Sigmoid colon (tissue), 7 donors: ENCODE data around the gene TRMT61A. TPM values are rescaled to one million over a fixed set of nuclear protein-coding genes. Genes with fewer than 3 reads are reported as not detected.
A peak's percentile ranks its signal among the peaks of the same experiment; 100 is the strongest.

Source experiments
- DNase-seq: peaks from one replicate; pipeline ENCODE4 v3.0.0-alpha.2; 2019
- H3K27ac ChIP-seq, 4 donors: fragments of 200-600 bp; sonication (generic); one replicate each; pipeline ENCODE4 v1.5.1; 2016 to 2019; ENCODE audit warnings: mild to moderate bottlenecking in 1 of 4
- H3K27me3 ChIP-seq, 3 donors: fragments of 200-600 bp; sonication (generic); one replicate each; pipeline ENCODE4 v1.5.1; 2019; ENCODE audit warnings: mild to moderate bottlenecking in 1 of 3
- H3K36me3 ChIP-seq, 4 donors: fragments of 200-600 bp; sonication (generic); one replicate each; pipeline ENCODE4 v1.5.1; 2016 to 2019
- H3K4me1 ChIP-seq, 4 donors: fragments of 200-600 bp; sonication (generic); one replicate each; pipeline ENCODE4 v1.5.1; 2017 to 2019
- H3K4me3 ChIP-seq, 4 donors: fragments of 200-600 bp; sonication (generic); one replicate each; pipeline ENCODE4 v1.5.1; 2017 to 2019; ENCODE audit warnings: mild to moderate bottlenecking in 2 of 4, moderate library complexity in 1 of 4
- H3K9me3 ChIP-seq, 4 donors: fragments of 200-600 bp in 3 of 4; sonication (generic) in 3 of 4; one replicate each; pipeline versions ENCODE4 v1.5.1 to v1.6.1; 2013 to 2019
- CTCF ChIP-seq, 4 experiments: fragments of 450-650 bp in 3 of 4; fragments of 200-600 bp in 1 of 4; IDR thresholded peaks; one replicate each; pipeline ENCODE4 v1.5.1; 2016 to 2019; ENCODE audit warnings: antibody characterized with exemption in 4 of 4, mild to moderate bottlenecking in 3 of 4, moderate library complexity in 2 of 4
- EP300 ChIP-seq, 4 donors: sonication (generic); formaldehyde crosslinking; IDR thresholded peaks; one replicate each; pipeline ENCODE4 v1.6.1; 2017; ENCODE audit warnings: antibody characterized with exemption in 4 of 4
- POLR2A ChIP-seq, 2 donors: fragments of 450-650 bp; IDR thresholded peaks; one replicate each; pipeline ENCODE4 v1.6.1; 2016; ENCODE audit warnings: antibody characterized with exemption in 2 of 2, mild to moderate bottlenecking in 2 of 2, moderate library complexity in 2 of 2
- POLR2AphosphoS5 ChIP-seq, 4 donors: sonication (generic); formaldehyde crosslinking; IDR thresholded peaks; one replicate each; pipeline ENCODE4 v1.6.1; 2017; ENCODE audit warnings: antibody characterized with exemption in 4 of 4
- WGBS, 2 donors: extraction: QIAGEN DNeasy Blood & Tissue Kit; methylation state at CpG; one replicate each; pipeline ENCODE4 v1.1.7; 2013; 5-methylcytosine and 5-hydroxymethylcytosine counted together
- intact Hi-C: fragments of 100-400 bp; cut with DNase I; formaldehyde crosslinking; loops from one replicate; pipeline ENCODE4 v1.15.1; 2023
- polyA plus RNA-seq, 3 donors: library from polyadenylated mRNA; stranded (reverse); fragments of 200-250 nt; gene quantifications; one replicate each; pipeline ENCODE4 v1.2.3, GENCODE V29; 2013
- total RNA-seq, 4 donors: library from RNA; depleted of rRNA; stranded (reverse); fragments of >200 nt; gene quantifications; one replicate each; pipeline ENCODE4 v1.1.0, GENCODE V29; 2016
- donor health status: healthy with polysubstance abuse.
- donor health status: Bipolar disorder and iron deficiency.
- donor health status: healthy.

The TRMT61A gene
- total and polyA plus RNA-seq, 7 donors, result 4.2 to 27.2 (median 20.2) TPM

GRCh38 chr14:103518422-103519042, 10.5 kb upstream of the TRMT61A start:
- Histone ChIP-seq H3K36me3 (peaks cover 5 to 12% (median 11%) of the 10 kb centered on the region in 4 donors), H3K27me3 (no peaks in the 10 kb centered on the region), H3K27ac (peak overlapping the region; percentile 86 to 98 (median 93)), H3K4me1 (peaks cover 0 to 53% (median 45%) of the 10 kb centered on the region in 4 donors), H3K9me3 (no peaks in the 10 kb centered on the region), H3K4me3 (no peak overlapping the region)
- peak; percentile 92 for DNase-seq
- TF ChIP-seq CTCF (IDR thresholded peaks at IDR 0.05) (peak; percentile 90 to 98 (median 96)), POLR2AphosphoS5 (IDR thresholded peaks at IDR 0.05) (peak in 3 of 4 donors; percentile 10 to 72 (median 63)), POLR2A (IDR thresholded peaks at IDR 0.05) (no peak), EP300 (IDR thresholded peaks at IDR 0.05) (no peak)
- WGBS, 2 donors, result 27 to 54% methylated on average over 9 of the region's 9 CpGs
- intact Hi-C loops, result loop anchor here (1.0 kb wide), 1 partner anchor 28 kb away; no protein-coding TSS in a partner anchor

- TF ChIP-seq POLR2AphosphoS5 (IDR thresholded peaks at IDR 0.05) (peak in 3 of 4 donors; percentile 6 to 73 (median 15)), CTCF (IDR thresholded peaks at IDR 0.05) (no peak)
- no peaks in the 10 kb centered on the region for H3K9me3 ChIP-seq
- no peak overlapping the region for H3K4me3 ChIP-seq
- H3K4me1 ChIP-seq, result peaks cover 0 to 50% (median 45%) of the 10 kb centered on the region in 4 donors
- WGBS, 2 donors, result 47 to 51% methylated on average over 13 of the region's 13 CpGs
- intact Hi-C loops, result no loop called here
- H3K27me3 ChIP-seq, result no peaks in the 10 kb centered on the region
- H3K36me3 ChIP-seq, result peaks cover 5 to 12% (median 11%) of the 10 kb centered on the region in 4 donors
- peak overlapping the region; percentile 86 to 98 (median 93) for H3K27ac ChIP-seq
- peak; percentile 76 for DNase-seq
These were observed 9.8 kb upstream of the TRMT61A start for GRCh38 chr14:103519043-103519836.

- H3K36me3 ChIP-seq, result peaks cover 5 to 12% (median 11%) of the 10 kb centered on the region in 4 donors
- peak overlapping the region; percentile 86 to 98 (median 93) for H3K27ac ChIP-seq
- no peak for TF ChIP-seq CTCF (IDR thresholded peaks at IDR 0.05)
- peak in 1 of 4 donors; percentile 32 for TF ChIP-seq POLR2AphosphoS5 (IDR thresholded peaks at IDR 0.05)
- H3K4me3 ChIP-seq, result peak overlapping the region; percentile 64 to 85 (median 78)
- H3K27me3 ChIP-seq, result no peaks in the 10 kb centered on the region
- 62 to 78% methylated on average over 22 of the region's 22 CpGs for WGBS, 2 donors
- peaks cover 0 to 56% (median 51%) of the 10 kb centered on the region in 4 donors for H3K4me1 ChIP-seq
- intact Hi-C loops, result no loop called here
- H3K9me3 ChIP-seq, result no peaks in the 10 kb centered on the region
- peak; percentile 76 for DNase-seq
These were observed 9.2 kb upstream of the TRMT61A start for GRCh38 chr14:103519837-103520212.

GRCh38 chr14:103520269-103520656, 8.7 kb upstream of the TRMT61A start:
- no peak for DNase-seq
- Histone ChIP-seq H3K9me3 (no peaks in the 10 kb centered on the region), H3K4me1 (peaks cover 0 to 60% (median 53%) of the 10 kb centered on the region in 4 donors), H3K27me3 (no peaks in the 10 kb centered on the region), H3K4me3 (peak overlapping the region; percentile 64 to 85 (median 78)), H3K27ac (peak overlapping the region; percentile 86 to 98 (median 93)), H3K36me3 (peaks cover 5 to 12% (median 11%) of the 10 kb centered on the region in 4 donors)
- TF ChIP-seq EP300 (IDR thresholded peaks at IDR 0.05) (no peak), CTCF (IDR thresholded peaks at IDR 0.05) (no peak), POLR2AphosphoS5 (IDR thresholded peaks at IDR 0.05) (no peak), POLR2A (IDR thresholded peaks at IDR 0.05) (no peak)
- intact Hi-C loops, result no loop called here
- 38 to 70% methylated on average over 10 of the region's 10 CpGs for WGBS, 2 donors
